HG02798 (cell line): Measurements from ENCODE around the gene IER2.
A peak's percentile ranks its signal among the peaks of the same experiment; 100 is the strongest.

ENCODE experiments used
- ATAC-seq: cut with Tn5 transposase; IDR thresholded peaks from one replicate; pipeline ENCODE4 v1.9.1; 2021; ENCODE audit warnings: mild to moderate bottlenecking; ENCODE audit not compliant: unreplicated experiment, poor library complexity

Gene IER2, protein sequence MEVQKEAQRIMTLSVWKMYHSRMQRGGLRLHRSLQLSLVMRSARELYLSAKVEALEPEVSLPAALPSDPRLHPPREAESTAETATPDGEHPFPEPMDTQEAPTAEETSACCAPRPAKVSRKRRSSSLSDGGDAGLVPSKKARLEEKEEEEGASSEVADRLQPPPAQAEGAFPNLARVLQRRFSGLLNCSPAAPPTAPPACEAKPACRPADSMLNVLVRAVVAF

DNA sequence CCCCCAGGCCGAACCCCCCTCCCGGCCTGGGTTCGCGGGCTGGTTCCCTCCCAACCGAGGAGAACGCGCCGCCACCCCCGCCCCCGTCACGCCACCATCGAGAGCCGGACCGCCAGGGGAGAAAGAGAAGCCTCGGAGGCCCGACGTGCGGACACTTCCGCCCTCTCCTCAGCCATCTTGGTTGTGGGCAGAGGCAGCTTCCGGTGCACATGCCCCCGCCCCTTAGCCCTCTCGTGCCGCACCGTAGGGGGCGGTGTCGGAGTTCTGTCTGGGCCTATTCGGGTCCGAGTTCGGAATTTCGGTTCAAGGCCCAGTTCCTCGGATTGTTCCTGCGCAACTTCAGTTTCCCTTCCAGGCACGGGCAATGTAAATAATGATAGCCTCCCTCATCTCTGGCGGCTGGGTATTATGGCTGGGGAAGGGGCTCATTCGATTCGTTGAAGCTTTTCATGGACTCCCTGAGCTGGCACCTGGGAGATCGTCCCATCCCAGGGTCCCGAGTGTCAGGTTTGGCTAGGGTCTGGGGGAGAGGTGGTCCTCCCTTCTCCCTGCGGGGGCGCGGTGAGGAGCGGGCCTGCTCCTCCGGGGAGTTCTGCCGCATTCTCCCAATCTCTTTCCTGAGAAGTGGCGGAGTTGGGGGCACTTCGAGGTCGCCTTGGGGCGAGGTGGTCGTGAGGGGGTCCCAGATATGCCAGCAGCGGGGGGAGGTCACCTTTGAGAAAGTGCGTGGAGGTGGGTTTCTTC, at the start of gene IER2, which contains the start of gene STX10:
Gene IER2 (plus strand): TSS at position 225 of the 744 bp plus-strand sequence. CDS start 2,776 bp downstream, outside the sequence.
Gene STX10 (minus strand): TSS at position 189 of the 744 bp plus-strand sequence. CDS start 202 bp downstream, outside the sequence.
- peak; percentile 44 for ATAC-seq

DNA sequence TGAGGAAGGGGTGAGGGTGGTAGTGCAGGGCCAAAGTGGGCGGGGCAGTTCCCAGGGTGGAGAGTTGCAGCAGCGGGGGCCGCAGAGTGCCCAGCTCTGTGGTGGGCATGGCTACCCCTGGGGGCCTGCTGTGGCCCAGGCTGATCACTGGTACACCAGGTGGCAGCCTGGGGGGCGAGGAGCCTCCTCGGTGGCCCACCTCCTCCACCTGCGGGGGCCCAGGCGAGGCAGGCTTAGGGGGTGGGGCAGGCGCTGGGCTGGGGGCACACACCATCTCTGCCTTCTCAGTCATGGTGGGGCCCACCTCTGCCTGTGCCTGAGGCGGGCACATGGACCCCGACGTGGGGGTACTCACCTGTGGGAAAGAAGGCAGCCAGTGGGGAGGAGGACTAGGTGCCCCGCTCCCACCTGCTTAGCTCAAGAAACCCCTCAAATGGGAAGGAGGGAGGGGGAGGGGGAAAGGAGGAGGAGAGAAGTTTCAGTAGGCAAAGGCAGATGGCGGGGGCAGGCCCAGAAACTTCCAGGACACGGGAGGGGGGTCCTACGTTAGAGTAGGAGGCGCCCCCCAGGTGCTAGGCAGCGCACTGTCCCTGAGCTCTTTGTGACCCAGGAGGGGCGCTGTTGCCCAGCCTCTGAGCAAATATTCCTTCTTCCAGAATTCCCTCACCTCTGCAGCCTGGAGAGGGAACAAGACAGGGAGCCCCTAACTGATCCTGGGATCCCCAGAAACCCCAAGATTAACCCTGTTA, 49.2 kb upstream of the IER2 start:
- no peak for ATAC-seq

DNA sequence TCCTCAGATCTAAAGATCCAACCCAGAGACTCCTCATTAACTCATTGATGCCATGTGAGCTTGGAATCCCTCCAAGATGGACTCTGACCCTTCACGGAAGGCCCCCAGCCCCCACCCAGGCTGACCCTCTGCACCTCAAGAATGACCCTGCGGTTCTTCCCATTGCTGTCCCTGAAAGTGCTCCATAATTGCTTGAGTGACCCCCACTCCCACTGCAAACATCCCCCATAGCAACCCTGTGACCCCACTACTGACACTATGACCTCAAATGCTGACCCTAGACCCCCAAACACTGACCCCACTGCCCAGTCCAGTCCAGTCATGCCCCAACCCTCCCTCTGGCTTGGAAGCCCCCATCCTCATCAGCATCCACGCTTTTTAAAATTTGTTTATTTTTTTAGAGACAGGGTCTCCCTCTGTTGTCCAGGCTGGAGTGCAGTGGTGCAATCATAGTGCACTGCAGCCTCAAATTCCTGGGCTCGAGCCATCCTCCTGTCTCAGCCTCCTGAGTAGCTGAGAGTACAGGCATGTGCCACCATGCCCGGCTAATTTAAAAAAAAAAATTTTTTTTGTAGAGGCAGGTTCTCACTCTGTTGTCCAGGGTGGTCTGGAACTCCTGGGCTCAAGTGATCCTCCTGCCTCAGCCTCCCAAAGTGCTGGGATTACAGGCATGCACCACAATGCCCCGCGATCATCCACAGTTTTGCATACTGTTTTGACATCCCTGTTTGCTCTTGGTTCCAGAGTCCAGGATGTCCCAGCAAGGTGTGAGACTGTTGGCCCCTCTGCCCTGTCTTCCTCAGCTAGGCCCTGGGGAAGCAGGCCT, 48.4 kb upstream of the IER2 start:
- no peak for ATAC-seq

DNA sequence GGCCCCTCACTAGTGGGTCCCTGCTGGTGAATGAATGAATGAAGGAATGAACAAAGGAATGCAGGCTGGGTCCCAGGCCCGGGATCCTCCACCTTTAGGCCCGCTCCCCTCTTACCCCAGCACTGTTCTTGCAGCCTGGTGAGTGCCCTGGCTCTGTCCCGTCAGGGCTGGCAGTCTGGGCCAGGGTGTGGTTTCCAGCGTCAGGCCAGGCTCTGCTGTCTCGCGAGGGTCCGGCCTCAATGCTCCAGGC, 47.9 kb upstream of the IER2 start:
- no peak for ATAC-seq

DNA sequence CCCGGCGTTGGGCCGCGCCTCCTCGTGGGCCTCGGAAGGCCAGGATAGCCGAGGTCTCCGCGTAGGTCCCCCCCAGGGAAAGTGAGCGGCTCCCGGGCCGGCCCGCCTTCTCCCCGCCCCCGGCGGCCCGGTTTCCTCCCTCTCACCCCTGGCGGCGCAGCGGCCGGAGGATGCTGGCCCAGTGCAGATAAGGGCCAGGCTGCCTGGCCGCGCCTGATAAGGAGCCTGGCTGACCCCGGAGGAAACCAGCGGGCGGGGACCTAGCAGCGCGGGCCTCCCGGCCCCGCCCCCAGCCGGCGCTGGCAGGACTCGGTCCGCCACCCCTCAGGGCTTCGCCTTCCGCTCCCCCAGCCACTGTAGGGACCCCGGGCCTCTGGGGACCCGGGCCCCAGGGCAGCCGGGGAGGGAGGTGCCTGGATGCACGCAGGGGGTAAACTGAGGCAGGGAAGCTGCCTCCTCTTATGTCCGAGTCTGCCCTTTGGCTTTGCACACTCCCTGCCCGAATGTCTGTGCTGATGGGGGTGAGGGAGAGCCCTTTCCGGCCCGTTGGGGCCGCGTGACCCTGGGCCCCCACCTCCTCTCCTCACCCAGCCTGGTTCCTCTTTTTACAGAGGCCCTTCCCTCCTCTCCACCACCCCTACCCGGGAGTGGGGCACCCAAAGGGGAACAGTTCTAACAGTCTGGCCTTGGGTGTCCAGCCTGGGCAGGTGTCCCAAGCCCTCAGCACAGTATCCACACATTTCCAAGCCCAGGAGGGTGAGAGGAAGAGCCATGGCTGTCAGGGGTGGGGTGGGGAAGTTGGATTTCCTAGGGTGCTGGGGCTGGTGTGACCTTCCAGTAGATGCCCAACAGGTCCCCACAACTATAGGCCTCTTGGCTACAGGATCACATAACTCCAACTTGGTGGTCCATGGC, 47.3 kb upstream of the IER2 start, which contains the start of gene LYL1:
Gene LYL1 (minus strand): TSS at position 193 of the 915 bp plus-strand sequence. CDS start 1,687 bp downstream, outside the sequence.
- peak; percentile 35 for ATAC-seq

DNA sequence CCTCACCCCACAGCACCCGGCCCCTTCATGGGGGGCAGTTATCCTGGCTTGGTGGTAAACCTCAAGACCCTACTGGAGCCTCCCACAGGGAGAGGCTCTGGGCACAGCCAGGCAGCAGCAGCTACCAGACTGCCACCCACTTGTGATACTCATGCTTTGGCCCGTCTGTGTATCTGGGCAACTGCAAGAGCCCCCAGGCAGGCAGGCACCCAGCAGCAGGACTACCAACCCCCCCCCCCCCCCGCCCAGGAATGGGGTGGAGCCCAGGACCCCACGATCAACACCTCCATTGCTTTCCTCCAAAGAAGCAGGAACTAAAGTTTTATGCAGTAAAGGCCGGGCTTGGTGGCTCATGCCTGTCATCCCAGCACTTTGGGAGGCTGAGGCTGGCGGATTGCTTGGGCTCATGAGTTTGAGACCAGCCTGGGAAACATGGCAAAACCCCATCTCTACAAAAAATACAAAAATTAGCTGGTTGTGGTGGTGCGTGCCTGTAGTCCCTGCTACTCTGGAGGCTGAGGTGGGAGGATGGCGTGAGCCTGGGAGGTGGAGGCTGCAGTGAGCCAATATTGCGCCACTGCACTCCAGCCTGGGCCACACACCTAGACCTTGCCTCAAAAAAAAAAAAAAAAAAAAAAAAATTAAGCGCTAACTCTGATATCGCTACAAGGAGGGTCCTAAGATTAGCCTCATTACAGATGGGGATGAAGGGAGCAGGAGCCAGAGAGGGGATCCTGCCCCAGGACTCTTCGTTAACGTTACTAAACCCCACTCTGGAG, 46.4 kb upstream of the IER2 start:
- no peak for ATAC-seq

DNA sequence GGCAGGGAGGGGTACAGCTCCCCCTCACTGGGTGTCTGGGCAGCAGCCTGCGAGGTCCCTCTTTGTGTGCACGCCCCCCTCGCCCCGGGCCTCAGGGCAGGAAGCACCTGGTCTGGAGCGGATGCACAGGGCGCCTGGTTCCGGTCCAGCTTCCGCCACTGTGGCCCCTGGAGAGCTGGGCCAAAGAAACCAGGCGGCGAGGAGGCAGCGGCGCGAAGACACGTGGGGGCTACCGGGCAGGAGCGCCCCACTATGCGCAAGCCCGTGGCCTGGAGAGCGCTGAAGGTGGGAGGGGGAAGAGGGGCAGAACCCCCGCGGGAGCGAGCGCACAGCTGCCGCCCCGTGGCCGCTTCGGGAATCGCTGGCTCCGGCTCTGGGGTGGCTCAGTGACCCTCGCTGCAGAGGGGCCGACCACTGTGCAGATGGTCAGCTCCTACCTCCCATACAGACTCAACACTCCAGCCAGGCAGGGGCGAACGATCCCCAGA, 45.8 kb upstream of the IER2 start:
- ATAC-seq: peak; percentile 49

DNA sequence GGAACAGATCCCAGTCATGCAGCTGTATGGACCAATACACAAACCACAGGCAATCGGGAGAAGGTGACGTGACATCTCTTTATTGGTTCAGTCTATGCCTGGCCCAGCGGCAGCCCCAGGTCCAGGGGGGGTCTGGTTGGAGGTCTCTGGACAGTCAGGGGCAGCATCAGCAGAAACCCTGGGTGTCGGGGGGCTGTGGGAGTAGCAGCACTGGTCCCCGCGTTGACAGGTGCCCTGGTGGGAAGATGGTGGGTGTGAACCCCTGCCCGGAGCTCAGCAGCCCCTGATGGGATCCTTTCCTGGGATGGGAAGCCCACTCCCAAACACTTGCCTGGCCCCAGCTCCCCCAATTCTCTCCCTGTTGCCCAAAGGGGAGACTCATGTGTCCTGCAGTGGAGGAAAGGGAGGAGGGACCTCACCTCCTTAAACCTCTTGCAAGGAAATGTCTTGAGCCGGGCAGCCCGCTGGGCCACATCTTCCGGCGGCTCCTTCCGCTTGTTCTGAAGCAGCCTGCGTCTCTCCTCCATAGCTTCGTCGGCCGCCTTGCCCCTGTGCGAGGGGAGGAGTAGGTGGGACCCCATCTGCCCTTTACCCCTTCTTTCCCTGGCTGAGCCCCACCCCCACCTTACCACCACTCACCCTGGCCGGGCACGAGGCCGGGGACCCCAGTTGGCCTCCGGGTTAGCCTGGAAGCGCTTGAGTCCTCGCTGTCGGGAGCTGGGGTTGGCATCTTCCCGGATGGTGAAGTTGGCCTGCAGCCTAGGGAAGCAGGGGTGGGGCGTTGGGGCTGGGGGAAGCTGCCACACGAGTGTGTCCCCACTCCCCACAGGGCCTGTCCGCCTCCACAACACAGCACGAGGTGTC, 45.1 kb upstream of the IER2 start:
- peak; percentile 1 for ATAC-seq

DNA sequence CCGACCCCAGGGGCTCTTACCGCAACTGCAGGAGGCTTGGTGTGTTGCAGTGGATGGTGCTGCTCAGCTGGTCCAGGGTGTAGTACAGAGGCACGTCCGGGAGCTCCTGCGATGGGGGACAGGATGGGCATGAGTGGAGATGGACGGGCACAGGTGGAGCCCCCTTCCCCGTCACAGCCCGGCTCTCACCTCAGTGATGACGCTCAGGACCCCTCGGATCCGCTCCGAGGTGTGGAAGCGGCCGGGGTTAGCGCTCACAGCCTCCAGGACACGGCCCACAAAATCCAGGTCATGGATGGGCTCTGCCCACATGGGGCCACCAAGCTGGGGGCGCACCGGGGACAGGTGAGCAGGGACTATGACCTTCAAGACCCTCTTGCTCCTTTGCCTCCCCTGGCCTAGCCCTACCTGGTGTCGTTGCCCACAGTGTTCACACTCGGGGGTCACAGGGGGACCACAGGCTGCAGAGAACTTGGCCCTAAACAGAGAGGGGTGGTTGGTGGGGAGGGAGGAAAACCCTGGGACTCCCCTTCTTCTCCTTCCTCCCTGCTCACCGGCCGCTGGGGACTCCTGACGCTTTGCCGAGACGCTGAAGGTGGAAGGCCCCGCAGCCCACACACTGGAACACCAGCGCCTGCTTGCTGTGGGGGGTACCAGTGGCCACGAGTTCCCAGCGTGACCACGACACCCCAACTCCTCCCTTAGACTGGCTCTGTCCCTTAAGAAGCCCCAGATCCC, 40.7 kb upstream of the IER2 start:
- ATAC-seq: no peak

DNA sequence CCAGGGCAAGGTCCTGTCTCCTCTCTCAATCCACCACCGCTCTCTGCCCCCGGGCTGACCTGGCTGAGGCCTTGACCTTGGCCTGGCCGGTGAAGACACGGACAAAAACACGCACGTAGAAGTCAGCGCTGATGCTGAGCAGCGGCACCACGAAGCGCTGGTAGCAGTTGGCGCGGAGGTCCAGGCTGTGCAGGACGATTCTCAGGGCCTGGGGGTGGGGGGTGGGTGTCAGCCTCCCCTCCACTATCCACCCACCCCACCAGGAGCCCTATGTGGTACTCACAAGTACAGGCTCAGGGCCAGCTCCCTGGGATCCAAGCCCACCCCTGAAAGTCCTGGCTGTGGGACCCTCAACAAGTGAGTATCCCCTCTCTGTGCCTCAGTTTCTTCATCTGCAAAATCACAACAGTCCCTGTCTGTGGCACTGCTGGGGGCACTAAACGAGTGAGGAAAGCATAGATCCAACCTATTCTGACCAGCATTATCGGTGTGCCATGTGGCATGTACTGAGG, 40.1 kb upstream of the IER2 start:
- no peak for ATAC-seq

DNA sequence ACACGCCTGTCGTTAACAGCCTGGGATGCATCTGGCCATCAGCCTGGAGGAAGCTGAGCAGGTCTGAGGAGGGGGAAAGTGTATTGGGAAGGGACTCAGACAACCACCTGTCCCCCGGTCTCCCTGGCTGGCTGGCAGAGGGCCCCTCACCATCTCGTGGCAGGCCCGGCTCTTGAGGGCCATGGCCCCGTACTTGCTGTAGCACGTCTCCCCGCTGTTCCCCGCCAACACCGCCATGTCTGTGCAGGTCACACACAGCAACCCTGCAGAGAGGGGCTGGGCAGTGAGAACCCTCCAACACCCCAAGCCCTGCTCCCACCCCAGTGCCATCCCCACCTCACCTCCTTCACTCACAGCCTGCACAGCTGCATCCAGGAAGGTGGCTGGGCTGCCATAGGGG, 37.7 kb upstream of the IER2 start:
- no peak for ATAC-seq

DNA sequence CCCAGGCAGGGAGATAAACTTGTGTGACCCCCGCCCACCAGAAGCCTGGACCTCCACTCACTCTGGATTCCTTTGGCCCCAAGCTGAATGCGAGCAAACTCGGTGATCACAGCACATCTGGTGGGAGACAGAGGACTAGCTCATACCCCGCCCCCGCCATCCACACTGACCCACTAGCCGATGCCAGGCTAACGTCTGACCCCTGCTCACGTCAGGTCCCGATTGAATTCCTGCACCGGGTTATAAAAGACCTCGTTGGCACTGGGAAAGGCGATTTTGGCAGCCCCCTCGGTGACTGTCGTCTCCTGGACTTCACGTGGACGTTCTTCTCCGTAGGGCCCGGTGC, 34.3 kb upstream of the IER2 start:
- ATAC-seq: no peak

DNA sequence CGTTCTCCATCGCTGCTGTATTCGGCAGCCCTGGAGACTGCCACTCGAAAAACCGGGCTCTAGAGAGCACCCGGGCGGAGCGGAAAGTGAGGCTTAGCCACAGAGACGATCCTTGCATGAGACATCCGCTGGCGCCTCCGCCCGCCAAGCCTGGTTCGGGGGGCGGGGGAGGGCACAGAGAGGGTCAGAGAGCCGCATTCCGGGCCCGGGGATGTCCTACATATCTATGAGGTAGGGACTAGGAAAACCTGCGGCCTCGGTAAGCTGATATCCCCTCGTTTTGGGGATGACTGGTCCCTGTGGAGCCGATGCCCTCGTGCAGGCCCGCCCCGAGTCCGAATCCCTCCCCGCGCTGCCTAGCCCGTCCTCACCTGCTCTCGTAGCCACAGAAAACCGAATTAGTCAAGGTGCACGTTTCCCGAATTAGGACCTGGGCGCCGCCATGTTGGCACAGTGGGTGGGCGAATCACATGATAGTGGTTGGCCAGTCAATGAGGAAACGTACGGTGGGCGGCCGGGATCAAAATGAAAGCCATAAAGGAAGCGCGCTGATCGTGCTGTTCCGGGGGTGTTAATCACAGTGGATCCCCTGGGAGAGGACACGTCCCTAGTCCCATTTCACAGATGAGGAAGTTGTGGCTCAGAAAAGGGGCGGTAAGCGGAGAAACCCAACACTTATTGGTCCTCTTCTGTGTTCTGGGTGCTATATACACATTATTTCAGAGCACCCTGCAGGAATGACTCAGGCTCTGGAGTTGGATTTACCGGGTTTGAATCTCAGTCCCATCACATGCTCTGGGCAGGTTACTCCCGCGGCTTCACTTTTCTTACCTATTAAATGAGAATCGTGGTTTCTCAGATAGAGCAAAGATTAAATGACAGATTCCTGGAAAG, 33.7 kb upstream of the IER2 start, which contains the start of gene TRMT1:
Gene TRMT1 (minus strand): TSS at position 459 of the 894 bp plus-strand sequence. CDS start 341 bp downstream, at position 118.
- ATAC-seq: peak; percentile 55

DNA sequence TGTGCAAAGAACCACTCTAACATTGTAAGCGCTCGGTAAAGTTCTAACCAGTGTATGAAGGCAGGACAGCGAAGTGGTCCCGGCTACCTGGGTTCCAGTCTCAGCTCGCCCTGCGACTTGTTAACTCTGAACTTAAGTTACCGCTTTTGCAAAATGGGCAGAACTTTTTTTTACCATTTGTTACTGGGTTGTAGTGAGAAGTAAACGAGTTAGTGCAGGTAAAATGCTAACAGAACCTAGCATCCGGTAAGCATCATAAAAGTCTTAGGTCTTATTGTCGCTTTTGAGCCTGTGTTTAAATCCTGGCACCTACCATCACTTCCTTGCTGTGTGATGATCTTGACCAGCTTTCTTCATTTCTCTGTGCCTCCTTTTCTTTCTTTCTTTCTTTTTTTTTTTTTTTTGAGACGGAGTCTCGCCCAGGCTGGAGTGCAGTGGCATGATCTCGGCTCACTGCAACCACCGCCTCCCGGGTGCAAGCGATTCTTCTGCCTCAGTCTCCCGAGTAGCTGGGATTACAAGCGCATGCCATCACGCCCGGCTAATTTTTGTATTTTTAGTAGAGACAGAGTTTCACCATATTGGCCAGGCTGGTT, 32.9 kb upstream of the IER2 start:
- ATAC-seq: no peak

DNA sequence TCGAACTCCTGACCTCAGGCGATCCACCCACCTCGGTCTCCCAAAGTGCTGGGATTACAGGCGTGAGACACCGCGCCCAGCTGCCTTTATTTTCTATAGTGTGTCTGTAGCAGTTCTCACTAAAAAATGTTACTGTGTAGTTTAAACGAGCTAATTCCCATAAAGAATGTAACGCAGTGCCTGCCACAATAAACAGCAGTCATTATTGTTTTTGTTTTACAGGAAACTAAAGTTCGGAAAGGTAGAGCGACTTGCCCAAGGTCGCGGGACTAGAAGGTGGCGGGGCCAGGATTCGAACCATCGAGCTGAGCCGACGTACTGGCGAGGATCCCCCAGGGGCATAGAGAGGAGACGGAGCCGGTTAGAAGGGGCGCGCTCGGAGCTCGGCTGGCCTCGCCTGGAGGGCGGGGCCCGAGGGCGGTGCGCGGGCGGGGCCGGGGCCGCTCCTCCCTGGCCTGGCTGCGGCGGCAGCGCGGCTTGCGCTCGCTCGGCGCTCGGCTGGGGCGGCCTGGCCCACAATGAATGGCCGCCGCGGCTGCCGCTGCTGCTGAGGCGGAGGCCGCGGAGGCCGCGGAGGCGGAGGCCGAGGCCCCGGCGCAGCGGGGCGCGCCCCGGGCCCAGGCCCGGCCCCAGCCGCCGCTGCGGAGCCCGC, 32.3 kb upstream of the IER2 start, which contains the start of gene NACC1:
Gene NACC1 (plus strand): TSS at position 493 of the 652 bp plus-strand sequence. CDS start 16,944 bp downstream, outside the sequence.
- ATAC-seq: peak; percentile 73
